ENCODE measurements around the gene ERBIN. TPM values are rescaled to one million over a fixed set of nuclear protein-coding genes. Genes with fewer than 3 reads are reported as not detected.
"Not testable (repeated sequence)": the region's sequence is repeated elsewhere in the genome, so short reads cannot be mapped to it uniquely, and the experiment has no call there.

Gene ERBIN
- total RNA-seq, 1 donor from 2014 or later: 119 TPM

- no peak for DNase-seq (ENCODE audit: low spot score)
These were observed 77.8 kb downstream of the ERBIN start for GRCh38 chr5:66004216-66004615.

GRCh38 chr5:66009277-66009676, 82.9 kb downstream of the ERBIN start:
- no peak for DNase-seq (ENCODE audit: low spot score)

- no peak for DNase-seq (ENCODE audit: low spot score)
These were observed 84.1 kb downstream of the ERBIN start for GRCh38 chr5:66010476-66010875.

GRCh38 chr5:66012271-66012670, 85.9 kb downstream of the ERBIN start:
- no peak for DNase-seq (ENCODE audit: low spot score)

- DNase-seq (ENCODE audit: low spot score): no peak
These were observed 87.0 kb downstream of the ERBIN start for GRCh38 chr5:66013397-66013796.

- DNase-seq (ENCODE audit: low spot score): no peak
These were observed 87.5 kb downstream of the ERBIN start for GRCh38 chr5:66013906-66014305.

GRCh38 chr5:66015196-66015960, 89.0 kb downstream of the ERBIN start:
- DNase-seq (ENCODE audit: low spot score): no peak

- DNase-seq (ENCODE audit: low spot score): no peak
These were observed 95.2 kb downstream of the ERBIN start for GRCh38 chr5:66021585-66021984.

- DNase-seq (ENCODE audit: low spot score): no peak
These were observed 112.9 kb downstream of the ERBIN start for GRCh38 chr5:66039296-66039695.

- DNase-seq (ENCODE audit: low spot score): no peak
These were observed 113.3 kb downstream of the ERBIN start for GRCh38 chr5:66039701-66040100.

- DNase-seq (ENCODE audit: low spot score): no peak
These were observed 115.3 kb downstream of the ERBIN start for GRCh38 chr5:66041627-66042026.

GRCh38 chr5:66057239-66057638, 130.9 kb downstream of the ERBIN start:
- DNase-seq (ENCODE audit: low spot score): no peak

- not testable (repeated sequence) for DNase-seq (ENCODE audit: low spot score)
These were observed 134.9 kb downstream of the ERBIN start for GRCh38 chr5:66061320-66061719.

GRCh38 chr5:66063061-66063460, 136.7 kb downstream of the ERBIN start:
- DNase-seq (ENCODE audit: low spot score): not testable (repeated sequence)

GRCh38 chr5:66066826-66067225, 140.5 kb downstream of the ERBIN start:
- DNase-seq (ENCODE audit: low spot score): no peak

GRCh38 chr5:66072031-66072430, 145.7 kb downstream of the ERBIN start:
- no peak for DNase-seq (ENCODE audit: low spot score)

- no peak for DNase-seq (ENCODE audit: low spot score)
These were observed 148.5 kb downstream of the ERBIN start for GRCh38 chr5:66074901-66075300.

- no peak for DNase-seq (ENCODE audit: low spot score)
These were observed 154.3 kb downstream of the ERBIN start for GRCh38 chr5:66080664-66081063.

- no peak for DNase-seq (ENCODE audit: low spot score)
These were observed 163.0 kb downstream of the ERBIN start for GRCh38 chr5:66089384-66089783.

GRCh38 chr5:66100851-66101250, 174.5 kb downstream of the ERBIN start:
- DNase-seq (ENCODE audit: low spot score): no peak

GRCh38 chr5:66113160-66113559, 186.8 kb downstream of the ERBIN start:
- no peak for DNase-seq (ENCODE audit: low spot score)

GRCh38 chr5:66118304-66118703, 191.9 kb downstream of the ERBIN start:
- no peak for DNase-seq (ENCODE audit: low spot score)

- DNase-seq (ENCODE audit: low spot score): no peak
These were observed 196.1 kb downstream of the ERBIN start for GRCh38 chr5:66122379-66123034.

Measured in umbilical cord (tissue), 2 donors.